Mesenchymal stem cell (in vitro differentiated cells and primary cell): ENCODE results near the gene CELA2B.

Experiments used
- DNase-seq: peaks from one replicate; pipeline ENCODE4 v3.0.0-alpha.2; 2013
- H2AFZ ChIP-seq: one replicate; pipeline ENCODE4 v1.6.1; 2013; ENCODE audit warnings: low read depth, mild to moderate bottlenecking, control low read depth, inconsistent platforms, low read length, moderate library complexity
- H2AK5ac ChIP-seq: 2 replicates; pipeline ENCODE4 v1.6.1; 2013; ENCODE audit warnings: low read length, moderate library complexity, mild to moderate bottlenecking, inconsistent platforms; ENCODE audit not compliant: severe bottlenecking
- H2BK120ac ChIP-seq: one replicate; pipeline ENCODE4 v1.6.1; 2013; ENCODE audit warnings: low read depth, mild to moderate bottlenecking, inconsistent platforms, low read length, moderate library complexity
- H2BK12ac ChIP-seq, 2 experiments: one replicate each; pipeline ENCODE4 v1.6.1; 2013; ENCODE audit warnings: inconsistent platforms in 2 of 2, low read length in 2 of 2, mild to moderate bottlenecking in 2 of 2, moderate library complexity in 2 of 2, control low read depth in 1 of 2
- H2BK15ac ChIP-seq: one replicate; pipeline ENCODE4 v1.6.1; 2013; ENCODE audit warnings: mild to moderate bottlenecking, low read depth, inconsistent platforms; ENCODE audit not compliant: poor library complexity, severe bottlenecking
- H2BK5ac ChIP-seq: 2 replicates; pipeline ENCODE4 v1.6.1; 2013; ENCODE audit warnings: low read depth, mild to moderate bottlenecking, low read length, control low read depth, inconsistent platforms; ENCODE audit not compliant: poor library complexity, severe bottlenecking
- H3K14ac ChIP-seq, 2 experiments: one replicate each; pipeline ENCODE4 v1.6.1; 2013; ENCODE audit warnings: inconsistent platforms in 2 of 2, low read length in 2 of 2, control low read depth in 1 of 2, mild to moderate bottlenecking in 1 of 2, moderate library complexity in 1 of 2
- H3K18ac ChIP-seq, 2 experiments: one replicate each; pipeline ENCODE4 v1.6.1; 2013; ENCODE audit warnings: inconsistent platforms in 2 of 2, low read length in 2 of 2, control low read depth in 1 of 2, low read depth in 1 of 2, mild to moderate bottlenecking in 1 of 2
- H3K23ac ChIP-seq, 2 experiments: one replicate each; pipeline ENCODE4 v1.6.1; 2013; ENCODE audit warnings: inconsistent platforms in 2 of 2, low read length in 2 of 2, mild to moderate bottlenecking in 2 of 2, moderate library complexity in 2 of 2, control low read depth in 1 of 2
- H3K27ac ChIP-seq: 2 replicates; pipeline ENCODE4 v1.5.1; 2013; ENCODE audit warnings: mild to moderate bottlenecking, moderate library complexity, low read length, control low read depth, inconsistent platforms; ENCODE audit not compliant: poor library complexity, severe bottlenecking
- H3K27me3 ChIP-seq, 2 experiments: 2 replicates each; pipeline versions ENCODE4 v1.6.1 to v1.7.0; 2013; ENCODE audit warnings: low read length in 2 of 2, mild to moderate bottlenecking in 2 of 2, moderate library complexity in 2 of 2, control low read depth in 1 of 2, inconsistent platforms in 1 of 2; ENCODE audit not compliant: control insufficient read depth in 1 of 2, insufficient read depth in 1 of 2
- H3K36me3 ChIP-seq, 2 experiments: 2 replicates each; pipeline versions ENCODE4 v1.6.1 to v1.7.0; 2013; ENCODE audit warnings: low read length in 2 of 2, control low read depth in 1 of 2, inconsistent platforms in 1 of 2, low read depth in 1 of 2, mild to moderate bottlenecking in 1 of 2; ENCODE audit not compliant: insufficient read depth in 2 of 2, control insufficient read depth in 1 of 2
- H3K4ac ChIP-seq, 2 experiments: one replicate each; pipeline ENCODE4 v1.6.1; 2013; ENCODE audit warnings: inconsistent platforms in 2 of 2, low read length in 2 of 2, mild to moderate bottlenecking in 2 of 2, moderate library complexity in 2 of 2, control low read depth in 1 of 2, low read depth in 1 of 2
- H3K4me1 ChIP-seq: 2 replicates; pipeline ENCODE4 v1.6.1; 2013; ENCODE audit warnings: low read depth, low read length, control low read depth; ENCODE audit not compliant: control insufficient read depth, insufficient read depth
- H3K4me2 ChIP-seq: 2 replicates; pipeline ENCODE4 v1.6.1; 2013; ENCODE audit warnings: low read length, mild to moderate bottlenecking, inconsistent platforms; ENCODE audit not compliant: poor library complexity, severe bottlenecking
- H3K4me3 ChIP-seq, 2 experiments: 2 replicates each; pipeline versions ENCODE4 v1.5.1 to v1.7.0; 2013; ENCODE audit warnings: low read length in 2 of 2, mild to moderate bottlenecking in 2 of 2, control low read depth in 1 of 2, low read depth in 1 of 2; ENCODE audit not compliant: insufficient read depth in 1 of 2
- H3K79me1 ChIP-seq: replicated peaks from 2 replicates; pipeline ENCODE4 v1.6.1; 2013; ENCODE audit warnings: mild to moderate bottlenecking, control low read depth, low read length, inconsistent platforms; ENCODE audit not compliant: poor library complexity, severe bottlenecking
- H3K9ac ChIP-seq: 2 replicates; pipeline ENCODE4 v1.7.0; 2013; ENCODE audit warnings: mild to moderate bottlenecking, low read length, moderate library complexity
- H3K9me3 ChIP-seq: 2 replicates; pipeline ENCODE4 v1.7.0; 2013; ENCODE audit warnings: mild to moderate bottlenecking, low read length; ENCODE audit not compliant: control insufficient read depth
- H4K8ac ChIP-seq: one replicate; pipeline ENCODE4 v1.6.1; 2013; ENCODE audit warnings: inconsistent platforms, mild to moderate bottlenecking, low read length, moderate library complexity
- H4K91ac ChIP-seq: one replicate; pipeline ENCODE4 v1.6.1; 2013; ENCODE audit warnings: mild to moderate bottlenecking, low read length, inconsistent platforms
- WGBS: methylation state at CpG from one replicate; pipeline ENCODE4 v1.1.7; 2013; ENCODE audit warnings: mixed read lengths; 5-methylcytosine and 5-hydroxymethylcytosine counted together

CELA2B gene

DNA sequence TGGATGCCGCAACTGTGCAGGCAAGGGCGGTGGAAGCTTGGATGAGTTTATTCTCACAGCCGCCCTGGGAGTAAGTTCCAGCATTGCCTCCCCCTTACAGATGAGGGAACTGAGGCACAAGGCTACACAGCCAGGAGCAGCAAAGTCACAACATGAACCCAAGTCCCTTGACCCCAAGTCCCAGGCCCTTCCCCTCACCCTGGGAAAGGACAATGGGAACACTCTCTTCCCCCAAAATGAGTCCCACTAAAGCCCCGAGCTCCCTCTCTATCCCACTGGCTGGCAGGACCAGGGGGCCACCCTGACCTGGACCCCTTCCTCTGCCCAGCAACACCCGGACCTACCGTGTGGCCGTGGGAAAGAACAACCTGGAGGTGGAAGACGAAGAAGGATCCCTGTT, 33.8 kb upstream of the CELA2B start:
- no peak overlapping the region for H3K4me2 ChIP-seq
- H3K79me1 ChIP-seq, result no peaks in the 10 kb centered on the region
- H3K9ac ChIP-seq, result no peak overlapping the region
- DNase-seq, result no peak
- H2BK12ac ChIP-seq, result no peak overlapping the region
- no peak overlapping the region for H2AFZ ChIP-seq
- H3K14ac ChIP-seq, result no peak overlapping the region
- no peaks in the 10 kb centered on the region for H3K9me3 ChIP-seq
- 91% methylated on average over 8 of the region's 8 CpGs for WGBS
- peaks cover 14 to 53% of the 10 kb centered on the region in 2 experiments for H3K27me3 ChIP-seq
- H2BK15ac ChIP-seq, result no peak overlapping the region
- H4K91ac ChIP-seq, result no peak overlapping the region
- no peaks in the 10 kb centered on the region for H3K4me1 ChIP-seq
- no peak overlapping the region for H3K23ac ChIP-seq
- H3K18ac ChIP-seq, result no peak overlapping the region
- H2BK5ac ChIP-seq, result no peak overlapping the region
- H2BK120ac ChIP-seq, result no peak overlapping the region
- H3K36me3 ChIP-seq, result no peaks in the 10 kb centered on the region
- no peak overlapping the region for H3K4me3 ChIP-seq
- H2AK5ac ChIP-seq, result no peak overlapping the region
- peak overlapping the region; percentile 31 for H4K8ac ChIP-seq
- H3K4ac ChIP-seq, result no peak overlapping the region
- no peak overlapping the region for H3K27ac ChIP-seq

DNA sequence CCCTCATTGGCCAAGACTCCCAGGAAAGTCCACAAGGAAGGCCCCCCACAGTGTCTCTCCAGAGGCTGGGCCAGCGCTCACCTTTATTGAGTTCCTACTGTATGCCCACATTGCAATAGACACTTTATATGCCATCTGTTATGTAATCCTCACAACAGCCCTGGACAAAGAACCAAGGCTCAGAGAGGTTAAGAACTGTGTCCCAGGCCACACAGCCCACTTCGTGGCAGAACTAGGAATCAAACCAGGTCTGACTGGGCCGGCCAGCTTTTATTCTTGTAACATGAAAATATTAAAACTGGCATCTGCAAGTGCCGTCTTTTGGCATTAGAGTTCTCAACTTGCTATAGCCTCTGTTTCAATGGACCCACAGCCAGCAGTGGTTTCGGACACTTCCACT, 33.1 kb upstream of the CELA2B start:
- H3K27me3 ChIP-seq, result peaks cover 20 to 59% of the 10 kb centered on the region in 2 experiments
- no peaks in the 10 kb centered on the region for H3K9me3 ChIP-seq
- no peak overlapping the region for H2BK12ac ChIP-seq
- H3K23ac ChIP-seq, result no peak overlapping the region
- DNase-seq, result no peak
- no peak overlapping the region for H2BK120ac ChIP-seq
- no peak overlapping the region for H2AK5ac ChIP-seq
- H4K8ac ChIP-seq, result no peak overlapping the region
- H2BK15ac ChIP-seq, result no peak overlapping the region
- no peak overlapping the region for H3K14ac ChIP-seq
- H3K4me3 ChIP-seq, result no peak overlapping the region
- H4K91ac ChIP-seq, result no peak overlapping the region
- no peak overlapping the region for H2BK5ac ChIP-seq
- no peak overlapping the region for H3K18ac ChIP-seq
- H3K4me2 ChIP-seq, result no peak overlapping the region
- H3K79me1 ChIP-seq, result no peaks in the 10 kb centered on the region
- no peaks in the 10 kb centered on the region for H3K4me1 ChIP-seq
- H3K9ac ChIP-seq, result no peak overlapping the region
- H3K36me3 ChIP-seq, result no peaks in the 10 kb centered on the region
- H2AFZ ChIP-seq, result no peak overlapping the region
- no peak overlapping the region for H3K4ac ChIP-seq
- H3K27ac ChIP-seq, result no peak overlapping the region
- WGBS, result 88% methylated on average over 5 of the region's 5 CpGs

DNA sequence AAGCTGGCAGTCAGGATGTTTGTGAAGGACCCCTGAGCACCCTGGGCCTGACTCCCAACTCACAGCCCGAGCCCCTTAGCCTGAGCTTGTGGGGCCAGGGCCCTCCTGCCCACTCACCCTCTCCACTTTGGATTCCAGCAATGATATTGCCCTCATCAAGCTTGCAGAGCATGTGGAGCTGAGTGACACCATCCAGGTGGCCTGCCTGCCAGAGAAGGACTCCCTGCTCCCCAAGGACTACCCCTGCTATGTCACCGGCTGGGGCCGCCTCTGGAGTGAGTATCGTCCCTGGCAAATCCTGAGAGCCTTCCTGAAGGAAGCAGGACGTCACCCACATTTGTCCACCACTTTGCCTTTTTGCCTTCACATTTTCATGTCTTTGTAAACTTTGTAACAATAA, 32.6 kb upstream of the CELA2B start:
- no peak overlapping the region for H2BK12ac ChIP-seq
- peaks cover 21 to 62% of the 10 kb centered on the region in 2 experiments for H3K27me3 ChIP-seq
- H3K23ac ChIP-seq, result no peak overlapping the region
- no peak overlapping the region for H2AFZ ChIP-seq
- no peaks in the 10 kb centered on the region for H3K9me3 ChIP-seq
- H2BK15ac ChIP-seq, result no peak overlapping the region
- no peaks in the 10 kb centered on the region for H3K79me1 ChIP-seq
- no peak overlapping the region for H3K4ac ChIP-seq
- no peaks in the 10 kb centered on the region for H3K36me3 ChIP-seq
- H3K9ac ChIP-seq, result no peak overlapping the region
- H3K18ac ChIP-seq, result no peak overlapping the region
- no peak overlapping the region for H2BK5ac ChIP-seq
- no peak overlapping the region for H4K8ac ChIP-seq
- no peak overlapping the region for H3K14ac ChIP-seq
- no peak overlapping the region for H4K91ac ChIP-seq
- H3K27ac ChIP-seq, result no peak overlapping the region
- DNase-seq, result no peak
- no peak overlapping the region for H3K4me2 ChIP-seq
- no peak overlapping the region for H2AK5ac ChIP-seq
- WGBS, result 62% methylated on average over 5 of the region's 5 CpGs
- no peak overlapping the region for H3K4me3 ChIP-seq
- H3K4me1 ChIP-seq, result no peaks in the 10 kb centered on the region
- H2BK120ac ChIP-seq, result no peak overlapping the region

DNA sequence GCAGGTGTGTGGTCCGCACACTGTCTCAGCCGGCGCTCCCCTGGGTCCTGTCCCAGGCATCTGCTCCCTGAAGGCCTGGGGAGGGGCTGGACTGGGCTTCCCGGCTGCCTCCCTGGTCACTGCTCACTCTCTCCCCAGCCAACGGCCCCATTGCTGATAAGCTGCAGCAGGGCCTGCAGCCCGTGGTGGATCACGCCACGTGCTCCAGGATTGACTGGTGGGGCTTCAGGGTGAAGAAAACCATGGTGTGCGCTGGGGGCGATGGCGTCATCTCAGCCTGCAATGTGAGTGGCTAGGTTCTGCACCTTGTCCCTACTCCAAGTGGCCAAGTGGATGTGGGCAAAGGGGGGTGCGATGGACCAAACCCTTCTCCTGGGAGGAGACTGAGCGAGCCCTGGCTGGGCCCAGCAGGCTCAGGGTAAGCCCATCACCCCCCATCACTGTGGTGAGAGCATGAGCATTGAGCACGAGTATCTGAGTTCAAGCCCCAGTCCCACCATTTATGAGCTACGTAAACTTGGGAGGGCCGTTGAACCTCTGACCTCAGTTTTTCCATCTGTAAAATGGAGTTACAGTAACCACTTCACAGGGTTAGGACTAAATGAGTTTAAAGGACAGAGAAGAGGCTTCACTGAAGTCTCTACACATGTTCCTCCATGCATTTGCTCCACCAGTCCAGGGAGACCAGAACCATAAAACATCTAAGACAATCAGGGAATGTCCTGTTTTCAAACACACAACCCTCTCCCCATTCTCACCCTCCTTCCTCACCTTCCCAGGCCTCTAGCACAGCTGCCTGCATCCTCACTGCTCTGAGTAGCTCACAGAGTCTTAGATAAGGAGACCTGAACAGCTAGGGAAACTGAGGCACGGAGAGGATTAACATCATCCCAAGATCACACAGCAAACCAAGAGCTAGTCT, 31.2 kb upstream of the CELA2B start:
- no peak overlapping the region for H2AK5ac ChIP-seq
- H2BK5ac ChIP-seq, result no peak overlapping the region
- H2BK120ac ChIP-seq, result no peak overlapping the region
- H3K27me3 ChIP-seq, result peaks cover 21 to 58% of the 10 kb centered on the region in 2 experiments
- no peak overlapping the region for H3K4ac ChIP-seq
- peak overlapping the region in 1 of 2 experiments; percentile 17 for H3K18ac ChIP-seq
- no peak overlapping the region for H3K4me2 ChIP-seq
- WGBS, result 82% methylated on average over 16 of the region's 17 CpGs
- H3K27ac ChIP-seq, result no peak overlapping the region
- H2BK15ac ChIP-seq, result no peak overlapping the region
- H3K14ac ChIP-seq, result no peak overlapping the region
- no peaks in the 10 kb centered on the region for H3K36me3 ChIP-seq
- no peaks in the 10 kb centered on the region for H3K4me1 ChIP-seq
- no peaks in the 10 kb centered on the region for H3K9me3 ChIP-seq
- H2BK12ac ChIP-seq, result no peak overlapping the region
- H3K23ac ChIP-seq, result no peak overlapping the region
- no peak overlapping the region for H3K9ac ChIP-seq
- H4K91ac ChIP-seq, result peak overlapping the region; percentile 21
- no peak overlapping the region for H2AFZ ChIP-seq
- H3K79me1 ChIP-seq, result no peaks in the 10 kb centered on the region
- DNase-seq, result no peak
- H3K4me3 ChIP-seq, result no peak overlapping the region
- peak overlapping the region; percentile 37 for H4K8ac ChIP-seq
